D341Med (cell line): ENCODE data around the gene FMN1.

ENCODE experiments used
- DNase-seq: peaks from one replicate; pipeline ENCODE4 v3.0.0; 2012; ENCODE audit warnings: low spot score

The FMN1 gene

GRCh38 chr15:32923176-32923575, 271.3 kb downstream of the FMN1 start:
- DNase-seq, result no peak

GRCh38 chr15:32922541-32922940, 272.0 kb downstream of the FMN1 start:
- no peak for DNase-seq

GRCh38 chr15:32919749-32920414, 274.6 kb downstream of the FMN1 start:
- no peak for DNase-seq

- DNase-seq, result no peak
These were observed 276.0 kb downstream of the FMN1 start for GRCh38 chr15:32918547-32918946.

- DNase-seq, result no peak
These were observed 283.7 kb downstream of the FMN1 start for GRCh38 chr15:32910839-32911238.

GRCh38 chr15:32909431-32909830, 285.1 kb downstream of the FMN1 start:
- DNase-seq, result no peak

- no peak for DNase-seq
These were observed 285.6 kb downstream of the FMN1 start for GRCh38 chr15:32908872-32909271.

GRCh38 chr15:32908135-32908801, 286.2 kb downstream of the FMN1 start:
- no peak for DNase-seq

- no peak for DNase-seq
These were observed 289.0 kb downstream of the FMN1 start for GRCh38 chr15:32905481-32905880.

- no peak for DNase-seq
These were observed 290.1 kb downstream of the FMN1 start for GRCh38 chr15:32904448-32904847.

- DNase-seq, result no peak
These were observed 290.8 kb downstream of the FMN1 start for GRCh38 chr15:32903591-32904290.

GRCh38 chr15:32901995-32902394, 292.5 kb downstream of the FMN1 start:
- DNase-seq, result no peak

GRCh38 chr15:32901192-32901591, 293.3 kb downstream of the FMN1 start:
- no peak for DNase-seq

- no peak for DNase-seq
These were observed 295.4 kb downstream of the FMN1 start for GRCh38 chr15:32899126-32899596.

- DNase-seq, result no peak
These were observed 296.1 kb downstream of the FMN1 start for GRCh38 chr15:32898414-32898813.

GRCh38 chr15:32893421-32893820, 301.1 kb downstream of the FMN1 start:
- no peak for DNase-seq

- DNase-seq, result no peak
These were observed 305.3 kb downstream of the FMN1 start for GRCh38 chr15:32889214-32889613.

GRCh38 chr15:32888221-32888761, 306.2 kb downstream of the FMN1 start:
- DNase-seq, result no peak

GRCh38 chr15:32887090-32887489, 307.4 kb downstream of the FMN1 start:
- no peak for DNase-seq

- no peak for DNase-seq
These were observed 308.1 kb downstream of the FMN1 start for GRCh38 chr15:32886459-32886858.

- DNase-seq, result no peak
These were observed 308.8 kb downstream of the FMN1 start for GRCh38 chr15:32885713-32886112.

GRCh38 chr15:32884146-32884545, 310.4 kb downstream of the FMN1 start:
- no peak for DNase-seq

GRCh38 chr15:32882955-32883354, 311.6 kb downstream of the FMN1 start:
- no peak for DNase-seq
